Stimulated activated naive CD4-positive, alpha-beta T cell (primary cell): ENCODE measurements around the gene RANBP3.
"Not testable (repeated sequence)": the region's sequence is repeated elsewhere in the genome, so short reads cannot be mapped to it uniquely, and the experiment has no call there.

Experiments used
- DNase-seq, 6 experiments: peaks; one replicate each; lab custom pipeline; 2025; lab: John Stamatoyannopoulos, UW

Gene RANBP3

GRCh38 chr19:5987077-5987818, 9.3 kb upstream of the RANBP3 start:
- peak; percentile 30 to 76 (median 56) for DNase-seq

GRCh38 chr19:5985837-5986236, 7.9 kb upstream of the RANBP3 start:
- DNase-seq, result not testable (repeated sequence)

GRCh38 chr19:5985098-5985783, 7.3 kb upstream of the RANBP3 start:
- DNase-seq, result no peak

- no peak for DNase-seq
Observed at GRCh38 chr19:5984600-5984999, 6.7 kb upstream of the RANBP3 start.

GRCh38 chr19:5983367-5983955, 5.5 kb upstream of the RANBP3 start:
- no peak for DNase-seq

GRCh38 chr19:5978606-5979552, 939 bp upstream of the RANBP3 start:
- no peak for DNase-seq

GRCh38 chr19:5977222-5977784, 637 bp downstream of the RANBP3 start:
- DNase-seq, result peak in 1 of 6 experiments; percentile 32

- DNase-seq, result no peak
Observed at GRCh38 chr19:5976768-5977167, 1.2 kb downstream of the RANBP3 start.

- DNase-seq, result no peak
Observed at GRCh38 chr19:5975388-5975728, 2.6 kb downstream of the RANBP3 start.

GRCh38 chr19:5974721-5975387, 3.1 kb downstream of the RANBP3 start:
- peak in 2 of 6 experiments; percentile 10 to 18 for DNase-seq

- DNase-seq, result no peak
Observed at GRCh38 chr19:5973867-5974635, 3.9 kb downstream of the RANBP3 start.

GRCh38 chr19:5973376-5973775, 4.6 kb downstream of the RANBP3 start:
- DNase-seq, result no peak

GRCh38 chr19:5972355-5972731, 5.6 kb downstream of the RANBP3 start:
- DNase-seq, result no peak

GRCh38 chr19:5971714-5972354, 6.1 kb downstream of the RANBP3 start:
- DNase-seq, result no peak

- no peak for DNase-seq
Observed at GRCh38 chr19:5969476-5969875, 8.5 kb downstream of the RANBP3 start.

- no peak for DNase-seq
Observed at GRCh38 chr19:5968431-5969373, 9.2 kb downstream of the RANBP3 start.

GRCh38 chr19:5967994-5968430, 9.9 kb downstream of the RANBP3 start:
- DNase-seq, result peak; percentile 16 to 63 (median 40)

GRCh38 chr19:5967571-5967970, 10.4 kb downstream of the RANBP3 start:
- DNase-seq, result no peak

- DNase-seq, result no peak
Observed at GRCh38 chr19:5966941-5967340, 11.0 kb downstream of the RANBP3 start.
